Nephron progenitor cell (in vitro differentiated cells): Measurements from ENCODE around the gene CBLC.

Source experiments
- DNase-seq: peaks from one replicate; pipeline ENCODE4 v3.0.0; 2021
- H3K27ac Mint-ChIP-seq: 2 replicates; pipeline ENCODE4 v1.8.0; 2021; ENCODE audit warnings: mild to moderate bottlenecking, moderate library complexity, mixed read lengths
- H3K27me3 Mint-ChIP-seq: 2 replicates; pipeline ENCODE4 v1.8.0; 2021; ENCODE audit warnings: mild to moderate bottlenecking, low read depth, mixed read lengths; ENCODE audit not compliant: poor library complexity
- H3K36me3 Mint-ChIP-seq: 2 replicates; pipeline ENCODE4 v1.8.0; 2021; ENCODE audit warnings: low read depth, mixed read lengths
- H3K4me1 Mint-ChIP-seq: 2 replicates; pipeline ENCODE4 v1.8.0; 2021; ENCODE audit warnings: mixed read lengths
- H3K4me3 Mint-ChIP-seq: 2 replicates; pipeline ENCODE4 v1.8.0; 2021; ENCODE audit warnings: mild to moderate bottlenecking, moderate library complexity, mixed read lengths
- H3K9me3 Mint-ChIP-seq: 2 replicates; pipeline ENCODE4 v1.8.0; 2021; ENCODE audit warnings: mild to moderate bottlenecking, moderate library complexity, mixed read lengths
- TF ChIP-seq, protein P1 (sequence below): fragments of 200-600 bp; sonication (generic); IDR thresholded peaks from 2 replicates; pipeline ENCODE4 v1.5.0; 2021; ENCODE audit warnings: antibody characterized with exemption

CBLC gene

DNA sequence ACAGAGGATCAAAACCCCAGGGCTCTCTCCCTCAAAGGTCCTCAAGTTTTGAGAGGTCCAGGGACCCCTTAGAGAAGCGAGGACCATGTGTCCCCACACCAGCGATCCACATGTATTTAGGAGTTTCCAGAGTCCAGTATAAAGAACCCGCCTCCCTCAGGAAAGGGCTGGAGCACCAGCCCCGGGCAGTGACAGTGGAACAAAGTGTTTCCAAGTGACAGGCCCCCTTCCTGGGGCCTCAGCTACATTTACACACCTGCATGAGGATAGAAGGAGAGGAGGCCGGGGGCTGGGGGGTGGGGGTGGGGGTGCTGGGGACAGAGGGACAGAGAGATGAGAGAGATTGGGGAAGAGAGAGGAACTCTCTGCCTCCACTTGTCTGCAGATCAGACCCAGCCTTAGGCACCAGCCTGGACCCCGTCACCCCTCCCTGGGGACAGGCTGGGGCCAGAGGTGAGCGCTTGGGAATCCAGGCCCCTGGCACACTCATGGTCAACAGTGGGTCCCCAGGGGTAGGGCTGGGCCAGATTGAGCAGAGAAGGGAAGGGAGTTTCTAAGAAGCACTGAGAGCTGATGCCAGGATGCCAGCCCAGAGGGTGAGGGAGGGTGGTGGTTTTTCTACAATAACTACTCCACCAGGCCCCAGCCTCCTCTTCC lies 32.0 kb downstream of the CBLC start:
- Mint-ChIP-seq H3K4me3 (peak overlapping the region; percentile 80), H3K36me3 (peaks cover 12% of the 10 kb centered on the region), H3K4me1 (peaks cover 77% of the 10 kb centered on the region), H3K27me3 (peaks cover 24% of the 10 kb centered on the region), H3K9me3 (no peaks in the 10 kb centered on the region), H3K27ac (no peak overlapping the region)
- TF ChIP-seq, protein P1, sequence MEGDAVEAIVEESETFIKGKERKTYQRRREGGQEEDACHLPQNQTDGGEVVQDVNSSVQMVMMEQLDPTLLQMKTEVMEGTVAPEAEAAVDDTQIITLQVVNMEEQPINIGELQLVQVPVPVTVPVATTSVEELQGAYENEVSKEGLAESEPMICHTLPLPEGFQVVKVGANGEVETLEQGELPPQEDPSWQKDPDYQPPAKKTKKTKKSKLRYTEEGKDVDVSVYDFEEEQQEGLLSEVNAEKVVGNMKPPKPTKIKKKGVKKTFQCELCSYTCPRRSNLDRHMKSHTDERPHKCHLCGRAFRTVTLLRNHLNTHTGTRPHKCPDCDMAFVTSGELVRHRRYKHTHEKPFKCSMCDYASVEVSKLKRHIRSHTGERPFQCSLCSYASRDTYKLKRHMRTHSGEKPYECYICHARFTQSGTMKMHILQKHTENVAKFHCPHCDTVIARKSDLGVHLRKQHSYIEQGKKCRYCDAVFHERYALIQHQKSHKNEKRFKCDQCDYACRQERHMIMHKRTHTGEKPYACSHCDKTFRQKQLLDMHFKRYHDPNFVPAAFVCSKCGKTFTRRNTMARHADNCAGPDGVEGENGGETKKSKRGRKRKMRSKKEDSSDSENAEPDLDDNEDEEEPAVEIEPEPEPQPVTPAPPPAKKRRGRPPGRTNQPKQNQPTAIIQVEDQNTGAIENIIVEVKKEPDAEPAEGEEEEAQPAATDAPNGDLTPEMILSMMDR: no peak
- DNase-seq: no peak

DNA sequence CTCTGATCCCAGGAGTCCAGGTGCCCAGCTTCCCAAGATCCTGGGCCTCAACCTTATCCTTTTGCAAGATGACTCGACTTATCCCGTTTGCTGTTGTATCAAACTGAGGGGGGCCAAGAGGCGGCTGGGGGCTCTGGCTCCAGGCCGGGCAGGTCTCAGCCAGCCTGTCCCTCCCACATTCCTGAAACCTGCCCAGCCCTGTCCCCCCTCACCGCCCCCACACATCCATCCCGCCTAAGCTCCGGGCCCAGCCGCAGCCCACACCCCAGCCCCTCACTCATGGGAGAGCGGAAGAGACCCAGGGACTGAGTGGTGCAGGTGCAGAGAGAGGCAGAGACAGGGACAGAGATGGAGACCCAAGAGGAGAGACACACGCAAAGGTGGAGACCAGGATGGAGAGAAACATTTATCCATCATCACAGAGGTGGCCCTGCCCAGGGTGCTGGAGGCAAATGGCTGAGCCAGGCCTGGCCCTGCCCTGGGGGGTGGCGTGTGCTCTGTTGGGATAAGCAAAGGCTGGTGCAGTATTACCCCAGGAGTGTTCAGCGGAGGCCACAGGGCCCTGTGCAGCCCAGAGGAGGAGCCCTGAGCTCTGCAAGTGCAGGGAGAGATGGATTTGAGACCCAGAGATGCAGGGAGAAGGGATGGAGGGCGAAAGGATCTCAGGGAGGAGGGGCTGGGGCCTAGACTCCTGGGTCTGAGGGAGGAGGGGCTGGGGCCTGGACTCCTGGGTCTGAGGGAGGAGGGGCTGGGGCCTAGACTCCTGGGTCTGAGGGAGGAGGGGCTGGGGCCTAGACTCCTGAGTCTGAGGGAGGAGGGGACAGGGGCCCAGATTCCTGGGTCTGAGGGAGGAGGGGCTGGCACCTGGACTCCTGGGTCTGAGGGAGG lies 32.8 kb downstream of the CBLC start:
- peak overlapping the region; percentile 80 for H3K4me3 Mint-ChIP-seq
- H3K27me3 Mint-ChIP-seq: peaks cover 21% of the 10 kb centered on the region
- no peak overlapping the region for H3K27ac Mint-ChIP-seq
- H3K9me3 Mint-ChIP-seq: no peaks in the 10 kb centered on the region
- DNase-seq: peak; percentile 60
- H3K4me1 Mint-ChIP-seq: peaks cover 83% of the 10 kb centered on the region
- TF ChIP-seq, protein P1: no peak
- H3K36me3 Mint-ChIP-seq: peaks cover 18% of the 10 kb centered on the region

DNA sequence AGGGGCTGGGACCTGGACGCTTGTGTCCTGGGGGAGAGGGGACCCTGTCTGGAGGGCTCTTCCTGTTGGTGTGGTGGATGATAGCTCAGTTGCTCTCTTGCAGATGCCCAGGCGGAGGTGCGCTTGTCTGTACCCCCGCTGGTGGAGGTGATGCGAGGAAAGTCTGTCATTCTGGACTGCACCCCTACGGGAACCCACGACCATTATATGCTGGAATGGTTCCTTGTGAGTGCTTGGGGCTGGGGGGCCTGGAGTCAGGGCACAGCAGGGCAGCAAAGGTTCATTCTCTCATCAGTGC lies 33.4 kb downstream of the CBLC start:
- Mint-ChIP-seq H3K9me3 (no peaks in the 10 kb centered on the region), H3K4me1 (peaks cover 83% of the 10 kb centered on the region), H3K36me3 (peaks cover 18% of the 10 kb centered on the region), H3K4me3 (no peak overlapping the region), H3K27ac (no peak overlapping the region), H3K27me3 (peaks cover 17% of the 10 kb centered on the region)
- TF ChIP-seq, protein P1: no peak
- DNase-seq: no peak

DNA sequence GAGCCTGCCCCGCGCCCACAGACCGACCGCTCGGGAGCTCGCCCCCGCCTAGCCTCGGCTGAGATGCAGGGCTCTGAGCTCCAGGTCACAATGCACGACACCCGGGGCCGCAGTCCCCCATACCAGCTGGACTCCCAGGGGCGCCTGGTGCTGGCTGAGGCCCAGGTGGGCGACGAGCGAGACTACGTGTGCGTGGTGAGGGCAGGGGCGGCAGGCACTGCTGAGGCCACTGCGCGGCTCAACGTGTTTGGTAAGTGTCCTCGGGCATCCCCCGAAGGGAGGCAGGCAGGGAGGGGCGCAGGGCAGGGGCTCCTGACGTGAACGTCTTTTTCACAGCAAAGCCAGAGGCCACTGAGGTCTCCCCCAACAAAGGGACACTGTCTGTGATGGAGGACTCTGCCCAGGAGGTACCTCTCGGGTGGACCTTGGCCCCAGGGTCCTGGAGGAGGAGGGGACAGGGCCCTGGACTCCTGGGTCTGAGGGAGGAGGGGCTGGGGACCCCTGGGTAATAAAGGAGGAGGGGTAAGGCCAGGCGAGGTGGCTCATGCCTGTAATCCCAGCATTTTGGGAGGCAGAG lies 34.5 kb downstream of the CBLC start:
- Mint-ChIP-seq H3K4me3 (no peak overlapping the region), H3K9me3 (no peaks in the 10 kb centered on the region), H3K4me1 (peaks cover 71% of the 10 kb centered on the region), H3K27me3 (peaks cover 8% of the 10 kb centered on the region), H3K36me3 (peaks cover 18% of the 10 kb centered on the region), H3K27ac (no peak overlapping the region)
- DNase-seq: no peak
- TF ChIP-seq, protein P1: no peak

DNA sequence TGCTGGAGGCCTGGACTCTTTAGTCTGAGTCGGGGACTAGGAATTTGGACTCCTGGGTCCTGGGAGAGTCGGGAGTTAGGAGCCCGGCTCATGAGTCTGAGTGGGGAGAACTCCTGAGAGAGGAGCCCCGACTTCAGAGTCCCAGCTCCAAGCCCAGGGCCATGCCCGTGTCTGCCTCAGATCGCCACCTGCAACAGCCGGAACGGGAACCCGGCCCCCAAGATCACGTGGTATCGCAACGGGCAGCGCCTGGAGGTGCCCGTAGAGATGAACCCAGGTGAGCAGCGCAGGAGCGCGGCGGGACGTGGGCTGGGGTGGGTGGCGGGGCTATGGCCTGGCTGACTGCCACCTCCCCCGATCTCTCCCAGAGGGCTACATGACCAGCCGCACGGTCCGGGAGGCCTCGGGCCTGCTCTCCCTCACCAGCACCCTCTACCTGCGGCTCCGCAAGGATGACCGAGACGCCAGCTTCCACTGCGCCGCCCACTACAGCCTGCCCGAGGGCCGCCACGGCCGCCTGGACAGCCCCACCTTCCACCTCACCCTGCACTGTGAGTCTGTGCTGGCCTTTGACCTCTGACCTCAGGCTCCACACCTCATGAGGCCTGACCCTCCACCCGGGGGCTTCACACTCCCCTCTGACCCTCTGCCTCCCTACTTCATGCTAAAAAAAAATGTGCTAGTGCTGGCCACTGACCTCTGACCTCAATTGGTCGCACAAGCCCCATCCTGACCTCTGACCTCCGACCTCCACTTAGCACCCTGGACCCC lies 35.6 kb downstream of the CBLC start:
- H3K36me3 Mint-ChIP-seq: peaks cover 18% of the 10 kb centered on the region
- peaks cover 69% of the 10 kb centered on the region for H3K4me1 Mint-ChIP-seq
- peak; percentile 39 for DNase-seq
- peaks cover 11% of the 10 kb centered on the region for H3K27me3 Mint-ChIP-seq
- TF ChIP-seq, protein P1: no peak
- peak overlapping the region; percentile 62 for H3K27ac Mint-ChIP-seq
- no peaks in the 10 kb centered on the region for H3K9me3 Mint-ChIP-seq
- peak overlapping the region; percentile 27 for H3K4me3 Mint-ChIP-seq
